Liver (tissue), 9 donors: ENCODE results near the gene SUN2. TPM values are rescaled to one million over a fixed set of nuclear protein-coding genes. Genes with fewer than 3 reads are reported as not detected.

Experiments used
- DNase-seq: peaks from one replicate; pipeline ENCODE4 v3.0.0-alpha.2; 2017; ENCODE audit warnings: low spot score
- H3K27ac ChIP-seq, 2 donors: one replicate each; pipeline ENCODE4 v1.7.0; 2013; ENCODE audit warnings: inconsistent platforms in 2 of 2, low read length in 2 of 2, control low read depth in 1 of 2, low read depth in 1 of 2, mild to moderate bottlenecking in 1 of 2
- H3K27me3 ChIP-seq, 4 donors: one replicate each; pipeline versions ENCODE4 v1.6.1 to v1.7.0; 2013; ENCODE audit warnings: low read length in 3 of 4, inconsistent platforms in 1 of 4, mild to moderate bottlenecking in 1 of 4, moderate library complexity in 1 of 4; ENCODE audit not compliant: control insufficient read depth in 4 of 4, insufficient read depth in 4 of 4
- H3K36me3 ChIP-seq, 4 donors: one replicate each; pipeline versions ENCODE4 v1.6.1 to v1.7.0; 2013; ENCODE audit warnings: low read length in 3 of 4, mild to moderate bottlenecking in 3 of 4, low read depth in 1 of 4, moderate library complexity in 1 of 4; ENCODE audit not compliant: control insufficient read depth in 4 of 4, insufficient read depth in 3 of 4
- H3K4me1 ChIP-seq, 4 donors: one replicate each; pipeline versions ENCODE4 v1.6.1 to v1.7.0; 2013; ENCODE audit warnings: low read length in 3 of 4, mild to moderate bottlenecking in 3 of 4, moderate library complexity in 1 of 4; ENCODE audit not compliant: control insufficient read depth in 4 of 4, insufficient read depth in 4 of 4
- H3K4me3 ChIP-seq, 3 donors: one replicate each; pipeline versions ENCODE4 v1.6.1 to v1.7.0; 2013; ENCODE audit warnings: low read length in 3 of 3, control low read depth in 1 of 3, low read depth in 1 of 3, mild to moderate bottlenecking in 1 of 3
- H3K9ac ChIP-seq, 2 donors: one replicate each; pipeline ENCODE4 v1.7.0; 2013; ENCODE audit warnings: low read length in 2 of 2, mild to moderate bottlenecking in 2 of 2, moderate library complexity in 2 of 2, control low read depth in 1 of 2, low read depth in 1 of 2
- H3K9me3 ChIP-seq, 4 donors: one replicate each; pipeline versions ENCODE4 v1.6.1 to v1.7.0; 2013; ENCODE audit warnings: low read length in 3 of 4; ENCODE audit not compliant: control insufficient read depth in 4 of 4
- EGR1 ChIP-seq, 2 donors: IDR thresholded peaks; 2 replicates each; pipeline ENCODE4 v1.6.1; 2016 to 2018; ENCODE audit warnings: antibody characterized with exemption in 2 of 2, low read depth in 2 of 2
- FOXA1 ChIP-seq: IDR thresholded peaks from 2 replicates; pipeline ENCODE4 v1.6.1; 2016; ENCODE audit warnings: antibody characterized with exemption
- GABPA ChIP-seq, 2 donors: IDR thresholded peaks in 1 of 2; conservative IDR thresholded peaks in 1 of 2; 2 replicates each; pipeline ENCODE4 v1.6.1; 2016; ENCODE audit warnings: antibody characterized with exemption in 2 of 2, mild to moderate bottlenecking in 1 of 2, moderate library complexity in 1 of 2
- HNF4A ChIP-seq, 2 donors: conservative IDR thresholded peaks; 2 replicates each; pipeline ENCODE4 v1.6.1; 2016; ENCODE audit warnings: antibody characterized with exemption in 2 of 2, mild to moderate bottlenecking in 2 of 2
- JUND ChIP-seq, 2 donors: IDR thresholded peaks; 2 replicates each; pipeline ENCODE4 v1.6.1; 2016; ENCODE audit warnings: antibody characterized with exemption in 2 of 2
- NR2F2 ChIP-seq: IDR thresholded peaks from 2 replicates; pipeline ENCODE4 v1.6.1; 2016; ENCODE audit warnings: antibody characterized with exemption
- RAD21 ChIP-seq, 2 donors: IDR thresholded peaks; 2 replicates each; pipeline ENCODE4 v1.6.1; 2016; ENCODE audit warnings: antibody characterized with exemption in 2 of 2, mild to moderate bottlenecking in 2 of 2
- RXRA ChIP-seq, 2 donors: IDR thresholded peaks; 2 replicates each; pipeline ENCODE4 v1.6.1; 2017 to 2018; ENCODE audit warnings: antibody characterized with exemption in 2 of 2, mild to moderate bottlenecking in 1 of 2
- SP1 ChIP-seq: IDR thresholded peaks from 2 replicates; pipeline ENCODE4 v1.6.1; 2018; ENCODE audit warnings: antibody characterized with exemption, mild to moderate bottlenecking
- TAF1 ChIP-seq: conservative IDR thresholded peaks from 2 replicates; pipeline ENCODE4 v1.6.1; 2016; ENCODE audit warnings: antibody characterized with exemption, mild to moderate bottlenecking
- WGBS: extraction: QIAGEN DNeasy Blood & Tissue Kit; methylation state at CpG from one replicate; pipeline ENCODE4 v1.1.7; 2013; 5-methylcytosine and 5-hydroxymethylcytosine counted together
- polyA plus RNA-seq, 2 donors: library from polyadenylated mRNA; stranded (reverse) in 1 of 2; unstranded in 1 of 2; fragments of 200-250 nt in 1 of 2; fragments of >200 nt in 1 of 2; fragmentation: Nextera tagmentation in 1 of 2; extraction: Ambion mirVana in 1 of 2; gene quantifications; one replicate each; pipeline versions ENCODE4 v1.2.1 to v1.2.3, GENCODE V29; 2013 to 2015
- total RNA-seq, 2 donors: library from RNA; depleted of rRNA; stranded (reverse); fragments of >200 nt; gene quantifications; one replicate each; pipeline ENCODE4 v1.2.3, GENCODE V29; 2014
- TF ChIP-seq, protein P1 (sequence below): IDR thresholded peaks from 2 replicates; pipeline ENCODE4 v1.6.1; 2016; ENCODE audit warnings: antibody characterized with exemption
- TF ChIP-seq, protein P2 (sequence below): IDR thresholded peaks from 2 replicates; pipeline ENCODE4 v1.6.1; 2016; ENCODE audit warnings: antibody characterized with exemption
- TF ChIP-seq, protein P3 (sequence below): IDR thresholded peaks from 2 replicates; pipeline ENCODE4 v1.6.1; 2016; ENCODE audit warnings: antibody characterized with exemption, mild to moderate bottlenecking
- TF ChIP-seq, protein P4 (sequence below): IDR thresholded peaks from 2 replicates; pipeline ENCODE4 v1.6.1; 2016; ENCODE audit warnings: antibody characterized with exemption
- donor health status: healthy.
- donor health status: healthy.
- donor health status: healthy.
- donor health status: healthy.
- donor health status: healthy.

SUN2 gene
- total and polyA plus RNA-seq, 4 donors: 13.1 to 170 (median 81.5) TPM

DNA sequence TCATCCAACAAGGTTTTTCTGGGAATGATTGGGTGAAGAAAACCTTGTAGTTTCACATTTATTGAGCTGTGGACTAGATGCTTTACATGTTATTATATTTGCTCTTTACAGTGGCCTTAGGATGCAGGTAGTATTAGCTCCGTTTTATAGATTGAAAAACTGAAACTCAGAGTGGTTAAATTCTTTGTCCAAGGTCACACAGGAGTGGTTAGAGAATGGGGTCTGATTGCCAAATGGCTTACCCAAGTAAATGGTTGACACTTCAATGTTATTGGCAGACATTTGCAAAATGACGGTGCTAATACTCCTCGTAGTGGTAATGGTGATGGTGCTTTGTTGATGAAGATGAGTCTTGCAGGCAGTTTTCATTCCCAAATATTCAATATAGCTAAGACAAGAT, 47.8 kb downstream of the SUN2 start:
- Histone ChIP-seq H3K9me3 (no peaks in the 10 kb centered on the region), H3K27me3 (no peaks in the 10 kb centered on the region), H3K36me3 (peaks cover 0 to 6% (median 3%) of the 10 kb centered on the region in 4 donors), H3K4me3 (no peak overlapping the region), H3K9ac (peak overlapping the region in 1 of 2 donors; percentile 17), H3K27ac (peak overlapping the region in 1 of 2 donors; percentile 94), H3K4me1 (peaks cover 0 to 29% (median 18%) of the 10 kb centered on the region in 4 donors)
- no peak for TF ChIP-seq HNF4A (conservative IDR thresholded peaks at IDR 0.05)
- TF ChIP-seq SP1: no peak
- TF ChIP-seq, protein P1, sequence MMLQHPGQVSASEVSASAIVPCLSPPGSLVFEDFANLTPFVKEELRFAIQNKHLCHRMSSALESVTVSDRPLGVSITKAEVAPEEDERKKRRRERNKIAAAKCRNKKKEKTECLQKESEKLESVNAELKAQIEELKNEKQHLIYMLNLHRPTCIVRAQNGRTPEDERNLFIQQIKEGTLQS: no peak
- no peak for TF ChIP-seq RXRA (IDR thresholded peaks at IDR 0.05)
- TF ChIP-seq RAD21 (IDR thresholded peaks at IDR 0.05): no peak
- no peak for TF ChIP-seq EGR1 (IDR thresholded peaks at IDR 0.05; ENCODE audit: low read depth in 2 of 2)
- TF ChIP-seq NR2F2: no peak
- no peak for TF ChIP-seq JUND (IDR thresholded peaks at IDR 0.05)
- TF ChIP-seq, protein P2, sequence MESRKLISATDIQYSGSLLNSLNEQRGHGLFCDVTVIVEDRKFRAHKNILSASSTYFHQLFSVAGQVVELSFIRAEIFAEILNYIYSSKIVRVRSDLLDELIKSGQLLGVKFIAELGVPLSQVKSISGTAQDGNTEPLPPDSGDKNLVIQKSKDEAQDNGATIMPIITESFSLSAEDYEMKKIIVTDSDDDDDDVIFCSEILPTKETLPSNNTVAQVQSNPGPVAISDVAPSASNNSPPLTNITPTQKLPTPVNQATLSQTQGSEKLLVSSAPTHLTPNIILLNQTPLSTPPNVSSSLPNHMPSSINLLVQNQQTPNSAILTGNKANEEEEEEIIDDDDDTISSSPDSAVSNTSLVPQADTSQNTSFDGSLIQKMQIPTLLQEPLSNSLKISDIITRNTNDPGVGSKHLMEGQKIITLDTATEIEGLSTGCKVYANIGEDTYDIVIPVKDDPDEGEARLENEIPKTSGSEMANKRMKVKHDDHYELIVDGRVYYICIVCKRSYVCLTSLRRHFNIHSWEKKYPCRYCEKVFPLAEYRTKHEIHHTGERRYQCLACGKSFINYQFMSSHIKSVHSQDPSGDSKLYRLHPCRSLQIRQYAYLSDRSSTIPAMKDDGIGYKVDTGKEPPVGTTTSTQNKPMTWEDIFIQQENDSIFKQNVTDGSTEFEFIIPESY: no peak
- TF ChIP-seq TAF1: no peak
- TF ChIP-seq GABPA (IDR thresholded peaks at IDR 0.05 in 1 of 2, conservative IDR thresholded peaks at IDR 0.05 in 1 of 2): no peak
- TF ChIP-seq FOXA1: no peak
- TF ChIP-seq, protein P3, sequence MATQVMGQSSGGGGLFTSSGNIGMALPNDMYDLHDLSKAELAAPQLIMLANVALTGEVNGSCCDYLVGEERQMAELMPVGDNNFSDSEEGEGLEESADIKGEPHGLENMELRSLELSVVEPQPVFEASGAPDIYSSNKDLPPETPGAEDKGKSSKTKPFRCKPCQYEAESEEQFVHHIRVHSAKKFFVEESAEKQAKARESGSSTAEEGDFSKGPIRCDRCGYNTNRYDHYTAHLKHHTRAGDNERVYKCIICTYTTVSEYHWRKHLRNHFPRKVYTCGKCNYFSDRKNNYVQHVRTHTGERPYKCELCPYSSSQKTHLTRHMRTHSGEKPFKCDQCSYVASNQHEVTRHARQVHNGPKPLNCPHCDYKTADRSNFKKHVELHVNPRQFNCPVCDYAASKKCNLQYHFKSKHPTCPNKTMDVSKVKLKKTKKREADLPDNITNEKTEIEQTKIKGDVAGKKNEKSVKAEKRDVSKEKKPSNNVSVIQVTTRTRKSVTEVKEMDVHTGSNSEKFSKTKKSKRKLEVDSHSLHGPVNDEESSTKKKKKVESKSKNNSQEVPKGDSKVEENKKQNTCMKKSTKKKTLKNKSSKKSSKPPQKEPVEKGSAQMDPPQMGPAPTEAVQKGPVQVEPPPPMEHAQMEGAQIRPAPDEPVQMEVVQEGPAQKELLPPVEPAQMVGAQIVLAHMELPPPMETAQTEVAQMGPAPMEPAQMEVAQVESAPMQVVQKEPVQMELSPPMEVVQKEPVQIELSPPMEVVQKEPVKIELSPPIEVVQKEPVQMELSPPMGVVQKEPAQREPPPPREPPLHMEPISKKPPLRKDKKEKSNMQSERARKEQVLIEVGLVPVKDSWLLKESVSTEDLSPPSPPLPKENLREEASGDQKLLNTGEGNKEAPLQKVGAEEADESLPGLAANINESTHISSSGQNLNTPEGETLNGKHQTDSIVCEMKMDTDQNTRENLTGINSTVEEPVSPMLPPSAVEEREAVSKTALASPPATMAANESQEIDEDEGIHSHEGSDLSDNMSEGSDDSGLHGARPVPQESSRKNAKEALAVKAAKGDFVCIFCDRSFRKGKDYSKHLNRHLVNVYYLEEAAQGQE: no peak
- no peak for DNase-seq
- WGBS: 90% methylated on average over 3 of the region's 3 CpGs

DNA sequence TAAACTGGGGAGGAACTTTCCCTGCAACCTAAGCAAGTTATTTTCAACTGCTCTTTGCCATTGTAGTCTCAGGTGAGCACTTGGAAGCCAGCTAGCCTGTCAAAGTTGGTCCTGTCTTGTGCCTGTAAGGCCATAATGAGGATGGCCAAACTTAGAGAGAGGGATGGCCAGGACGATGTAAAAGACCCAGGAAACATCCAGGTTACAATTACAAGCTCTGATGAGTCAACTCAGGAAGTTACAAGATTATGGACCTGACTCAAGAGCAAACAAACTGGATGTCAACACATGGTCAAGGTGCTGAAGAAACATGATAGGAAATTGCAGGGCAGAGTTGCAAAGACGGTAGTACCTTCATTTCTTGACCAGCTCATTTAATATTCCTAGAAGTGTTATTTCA, 48.5 kb downstream of the SUN2 start:
- peak overlapping the region; percentile 75 to 93 (median 93) for H3K4me3 ChIP-seq
- WGBS: 16% methylated on average over 2 of the region's 2 CpGs
- no peaks in the 10 kb centered on the region for H3K9me3 ChIP-seq
- peaks cover 0 to 6% (median 3%) of the 10 kb centered on the region in 4 donors for H3K36me3 ChIP-seq
- H3K27me3 ChIP-seq: no peaks in the 10 kb centered on the region
- H3K9ac ChIP-seq: peak overlapping the region in 1 of 2 donors; percentile 17
- H3K27ac ChIP-seq: peak overlapping the region; percentile 94
- H3K4me1 ChIP-seq: peaks cover 0 to 29% (median 18%) of the 10 kb centered on the region in 4 donors
- TF ChIP-seq, protein P4, sequence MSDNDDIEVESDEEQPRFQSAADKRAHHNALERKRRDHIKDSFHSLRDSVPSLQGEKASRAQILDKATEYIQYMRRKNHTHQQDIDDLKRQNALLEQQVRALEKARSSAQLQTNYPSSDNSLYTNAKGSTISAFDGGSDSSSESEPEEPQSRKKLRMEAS: no peak
- TF ChIP-seq HNF4A (conservative IDR thresholded peaks at IDR 0.05) (peak in 1 of 2 donors; percentile 19), JUND (IDR thresholded peaks at IDR 0.05) (peak in 1 of 2 donors; percentile 21)
- DNase-seq: no peak
